ENCODE results near the gene IBA57. TPM values are rescaled to one million over a fixed set of nuclear protein-coding genes. Genes with fewer than 3 reads are reported as not detected.

Gene IBA57
- total and polyA plus RNA-seq, 2 of the 8 experiments (the other 6 are each of a cell fraction or from before 2014, with no cell fraction given): 2.6 to 5.9 TPM

DNA sequence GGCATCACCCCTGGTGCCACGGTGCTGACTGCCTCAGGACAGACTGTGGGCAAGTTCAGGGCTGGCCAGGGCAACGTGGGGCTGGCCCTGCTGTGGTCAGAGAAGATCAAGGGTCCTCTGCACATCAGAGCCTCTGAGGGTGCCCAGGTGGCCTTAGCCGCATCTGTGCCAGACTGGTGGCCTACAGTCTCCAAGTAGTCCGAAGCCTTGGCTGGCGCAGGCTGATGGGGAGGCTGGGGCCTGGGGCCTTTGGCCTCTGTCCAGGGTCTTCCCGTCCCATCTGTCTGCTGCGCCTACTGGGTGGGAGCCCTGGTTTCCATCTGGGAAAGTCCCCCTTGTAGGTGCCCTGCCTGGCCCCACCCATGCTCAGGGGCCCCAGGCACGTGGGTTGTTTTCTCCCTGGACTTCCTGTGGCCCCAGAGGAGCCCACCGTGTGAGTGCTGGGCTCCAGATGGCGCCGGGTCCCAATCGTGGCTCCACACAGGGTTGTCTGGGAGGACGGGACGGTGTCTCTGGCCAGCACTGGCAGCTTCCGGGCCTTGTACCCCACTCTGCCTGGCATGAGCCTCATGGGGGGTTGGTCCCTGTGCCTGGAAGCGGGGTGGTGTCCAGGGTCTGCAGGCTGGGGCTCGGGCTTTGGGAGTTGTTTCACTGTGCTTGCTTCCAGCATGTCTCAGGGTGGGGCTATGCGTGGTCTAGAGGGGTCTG lies 9.9 kb downstream of the IBA57 start (continued):
- TF ChIP-seq, protein P1, sequence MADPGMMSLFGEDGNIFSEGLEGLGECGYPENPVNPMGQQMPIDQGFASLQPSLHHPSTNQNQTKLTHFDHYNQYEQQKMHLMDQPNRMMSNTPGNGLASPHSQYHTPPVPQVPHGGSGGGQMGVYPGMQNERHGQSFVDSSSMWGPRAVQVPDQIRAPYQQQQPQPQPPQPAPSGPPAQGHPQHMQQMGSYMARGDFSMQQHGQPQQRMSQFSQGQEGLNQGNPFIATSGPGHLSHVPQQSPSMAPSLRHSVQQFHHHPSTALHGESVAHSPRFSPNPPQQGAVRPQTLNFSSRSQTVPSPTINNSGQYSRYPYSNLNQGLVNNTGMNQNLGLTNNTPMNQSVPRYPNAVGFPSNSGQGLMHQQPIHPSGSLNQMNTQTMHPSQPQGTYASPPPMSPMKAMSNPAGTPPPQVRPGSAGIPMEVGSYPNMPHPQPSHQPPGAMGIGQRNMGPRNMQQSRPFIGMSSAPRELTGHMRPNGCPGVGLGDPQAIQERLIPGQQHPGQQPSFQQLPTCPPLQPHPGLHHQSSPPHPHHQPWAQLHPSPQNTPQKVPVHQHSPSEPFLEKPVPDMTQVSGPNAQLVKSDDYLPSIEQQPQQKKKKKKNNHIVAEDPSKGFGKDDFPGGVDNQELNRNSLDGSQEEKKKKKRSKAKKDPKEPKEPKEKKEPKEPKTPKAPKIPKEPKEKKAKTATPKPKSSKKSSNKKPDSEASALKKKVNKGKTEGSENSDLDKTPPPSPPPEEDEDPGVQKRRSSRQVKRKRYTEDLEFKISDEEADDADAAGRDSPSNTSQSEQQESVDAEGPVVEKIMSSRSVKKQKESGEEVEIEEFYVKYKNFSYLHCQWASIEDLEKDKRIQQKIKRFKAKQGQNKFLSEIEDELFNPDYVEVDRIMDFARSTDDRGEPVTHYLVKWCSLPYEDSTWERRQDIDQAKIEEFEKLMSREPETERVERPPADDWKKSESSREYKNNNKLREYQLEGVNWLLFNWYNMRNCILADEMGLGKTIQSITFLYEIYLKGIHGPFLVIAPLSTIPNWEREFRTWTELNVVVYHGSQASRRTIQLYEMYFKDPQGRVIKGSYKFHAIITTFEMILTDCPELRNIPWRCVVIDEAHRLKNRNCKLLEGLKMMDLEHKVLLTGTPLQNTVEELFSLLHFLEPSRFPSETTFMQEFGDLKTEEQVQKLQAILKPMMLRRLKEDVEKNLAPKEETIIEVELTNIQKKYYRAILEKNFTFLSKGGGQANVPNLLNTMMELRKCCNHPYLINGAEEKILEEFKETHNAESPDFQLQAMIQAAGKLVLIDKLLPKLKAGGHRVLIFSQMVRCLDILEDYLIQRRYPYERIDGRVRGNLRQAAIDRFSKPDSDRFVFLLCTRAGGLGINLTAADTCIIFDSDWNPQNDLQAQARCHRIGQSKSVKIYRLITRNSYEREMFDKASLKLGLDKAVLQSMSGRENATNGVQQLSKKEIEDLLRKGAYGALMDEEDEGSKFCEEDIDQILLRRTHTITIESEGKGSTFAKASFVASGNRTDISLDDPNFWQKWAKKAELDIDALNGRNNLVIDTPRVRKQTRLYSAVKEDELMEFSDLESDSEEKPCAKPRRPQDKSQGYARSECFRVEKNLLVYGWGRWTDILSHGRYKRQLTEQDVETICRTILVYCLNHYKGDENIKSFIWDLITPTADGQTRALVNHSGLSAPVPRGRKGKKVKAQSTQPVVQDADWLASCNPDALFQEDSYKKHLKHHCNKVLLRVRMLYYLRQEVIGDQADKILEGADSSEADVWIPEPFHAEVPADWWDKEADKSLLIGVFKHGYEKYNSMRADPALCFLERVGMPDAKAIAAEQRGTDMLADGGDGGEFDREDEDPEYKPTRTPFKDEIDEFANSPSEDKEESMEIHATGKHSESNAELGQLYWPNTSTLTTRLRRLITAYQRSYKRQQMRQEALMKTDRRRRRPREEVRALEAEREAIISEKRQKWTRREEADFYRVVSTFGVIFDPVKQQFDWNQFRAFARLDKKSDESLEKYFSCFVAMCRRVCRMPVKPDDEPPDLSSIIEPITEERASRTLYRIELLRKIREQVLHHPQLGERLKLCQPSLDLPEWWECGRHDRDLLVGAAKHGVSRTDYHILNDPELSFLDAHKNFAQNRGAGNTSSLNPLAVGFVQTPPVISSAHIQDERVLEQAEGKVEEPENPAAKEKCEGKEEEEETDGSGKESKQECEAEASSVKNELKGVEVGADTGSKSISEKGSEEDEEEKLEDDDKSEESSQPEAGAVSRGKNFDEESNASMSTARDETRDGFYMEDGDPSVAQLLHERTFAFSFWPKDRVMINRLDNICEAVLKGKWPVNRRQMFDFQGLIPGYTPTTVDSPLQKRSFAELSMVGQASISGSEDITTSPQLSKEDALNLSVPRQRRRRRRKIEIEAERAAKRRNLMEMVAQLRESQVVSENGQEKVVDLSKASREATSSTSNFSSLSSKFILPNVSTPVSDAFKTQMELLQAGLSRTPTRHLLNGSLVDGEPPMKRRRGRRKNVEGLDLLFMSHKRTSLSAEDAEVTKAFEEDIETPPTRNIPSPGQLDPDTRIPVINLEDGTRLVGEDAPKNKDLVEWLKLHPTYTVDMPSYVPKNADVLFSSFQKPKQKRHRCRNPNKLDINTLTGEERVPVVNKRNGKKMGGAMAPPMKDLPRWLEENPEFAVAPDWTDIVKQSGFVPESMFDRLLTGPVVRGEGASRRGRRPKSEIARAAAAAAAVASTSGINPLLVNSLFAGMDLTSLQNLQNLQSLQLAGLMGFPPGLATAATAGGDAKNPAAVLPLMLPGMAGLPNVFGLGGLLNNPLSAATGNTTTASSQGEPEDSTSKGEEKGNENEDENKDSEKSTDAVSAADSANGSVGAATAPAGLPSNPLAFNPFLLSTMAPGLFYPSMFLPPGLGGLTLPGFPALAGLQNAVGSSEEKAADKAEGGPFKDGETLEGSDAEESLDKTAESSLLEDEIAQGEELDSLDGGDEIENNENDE (IDR thresholded peaks at IDR 0.05; ENCODE audit: insufficient replicate concordance, low read length): no peak
- TF ChIP-seq EZH2 (IDR thresholded peaks at IDR 0.05; ENCODE audit: low read depth, low read length, severe bottlenecking) (no peak), BACH1 (IDR thresholded peaks at IDR 0.05; ENCODE audit: low read length) (no peak), CEBPB (IDR thresholded peaks at IDR 0.05; ENCODE audit: low read depth, low read length) (no peak), ZNF274 (IDR thresholded peaks at IDR 0.05; ENCODE audit: borderline replicate concordance, extremely low read depth, low read length) (no peak), RXRA (IDR thresholded peaks at IDR 0.05; ENCODE audit: insufficient read depth, low read depth, low read length) (no peak), TBP (IDR thresholded peaks at IDR 0.05; ENCODE audit: low read depth, low read length) (no peak)
